NCI-H146 treated with DMSO at 0.1 percent for 48 hours (cell line): ENCODE results near the gene PIEZO1.
"Not testable (repeated sequence)": the region's sequence is repeated elsewhere in the genome, so short reads cannot be mapped to it uniquely, and the experiment has no call there.

Source experiments
- DNase-seq: peaks from one replicate; lab custom pipeline; 2025; ENCODE audit not compliant: unreplicated experiment; lab: John Stamatoyannopoulos, UW

The PIEZO1 gene

GRCh38 chr16:88785106-88785924, at the start of gene PIEZO1:
TSS of gene PIEZO1 (minus strand) at chr16:88785220. CDS start at chr16:88784964, 256 bp downstream.
- DNase-seq: no peak

GRCh38 chr16:88834670-88835069, 49.6 kb upstream of the PIEZO1 start:
- no peak for DNase-seq

- DNase-seq: no peak
Measured at GRCh38 chr16:88833086-88833485, 48.1 kb upstream of the PIEZO1 start.

GRCh38 chr16:88831838-88832237, 46.8 kb upstream of the PIEZO1 start:
- DNase-seq: no peak

DNA sequence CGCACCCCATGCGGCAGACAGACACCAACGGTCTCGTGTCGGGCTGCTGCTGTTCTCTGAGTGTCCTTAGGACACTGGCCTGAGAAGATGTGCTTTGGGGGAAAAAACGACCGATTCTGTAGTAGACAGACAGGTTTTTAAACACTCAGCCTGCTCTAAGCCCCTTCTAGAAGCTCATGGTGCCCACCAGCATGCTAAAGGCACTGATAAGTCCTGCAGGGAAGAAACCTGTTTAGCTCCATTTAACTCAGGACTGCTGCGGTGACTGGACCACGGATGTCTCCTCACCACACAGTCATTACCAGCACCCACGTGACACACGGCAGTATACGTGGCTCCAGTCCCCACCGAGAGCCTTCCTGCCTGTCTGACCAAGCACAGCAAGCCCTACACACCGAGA, 45.8 kb upstream of the PIEZO1 start:
- DNase-seq: no peak

DNA sequence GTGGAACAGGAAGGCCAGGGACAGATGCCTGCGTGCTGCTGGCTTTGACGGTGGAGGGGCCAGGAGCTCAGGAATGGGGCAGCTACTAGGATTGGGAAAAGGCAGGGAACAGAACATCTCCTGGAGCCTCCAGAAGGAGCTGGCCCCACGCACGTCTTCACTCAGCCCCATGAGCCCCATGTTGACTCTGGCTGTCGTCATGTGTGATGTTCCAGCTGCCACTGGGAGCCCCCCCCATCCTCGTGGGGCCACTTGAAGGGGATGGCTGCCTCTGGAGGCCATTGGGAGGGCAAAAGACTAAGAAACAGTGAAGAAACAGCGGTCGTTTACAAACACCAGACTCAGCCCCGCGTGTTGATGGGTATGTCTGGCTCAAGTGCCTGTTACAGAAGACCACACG, 45.2 kb upstream of the PIEZO1 start:
- no peak for DNase-seq

DNA sequence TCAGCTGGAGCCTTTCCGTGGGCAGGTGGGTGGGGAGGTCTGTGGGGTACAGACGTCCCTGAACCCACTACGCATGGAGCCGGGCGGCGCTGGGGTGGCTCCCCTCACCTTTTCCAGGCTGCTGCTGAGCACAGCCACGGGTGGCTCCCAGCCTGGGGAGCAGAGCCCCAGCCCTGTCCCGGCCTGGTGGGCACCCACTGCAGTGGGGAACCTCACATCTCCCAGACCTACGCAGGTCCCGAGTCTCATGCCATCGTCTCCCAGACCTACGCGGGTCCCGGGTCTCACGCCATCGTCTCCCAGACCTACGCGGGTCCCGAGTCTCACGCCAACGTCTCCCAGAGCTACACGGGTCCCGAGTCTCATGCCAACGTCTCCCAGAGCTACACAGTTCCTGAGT, 43.7 kb upstream of the PIEZO1 start:
- DNase-seq: no peak

- DNase-seq: no peak
Measured at GRCh38 chr16:88827727-88828126, 42.7 kb upstream of the PIEZO1 start.

- DNase-seq: no peak
Measured at GRCh38 chr16:88826070-88826840, 41.2 kb upstream of the PIEZO1 start.

DNA sequence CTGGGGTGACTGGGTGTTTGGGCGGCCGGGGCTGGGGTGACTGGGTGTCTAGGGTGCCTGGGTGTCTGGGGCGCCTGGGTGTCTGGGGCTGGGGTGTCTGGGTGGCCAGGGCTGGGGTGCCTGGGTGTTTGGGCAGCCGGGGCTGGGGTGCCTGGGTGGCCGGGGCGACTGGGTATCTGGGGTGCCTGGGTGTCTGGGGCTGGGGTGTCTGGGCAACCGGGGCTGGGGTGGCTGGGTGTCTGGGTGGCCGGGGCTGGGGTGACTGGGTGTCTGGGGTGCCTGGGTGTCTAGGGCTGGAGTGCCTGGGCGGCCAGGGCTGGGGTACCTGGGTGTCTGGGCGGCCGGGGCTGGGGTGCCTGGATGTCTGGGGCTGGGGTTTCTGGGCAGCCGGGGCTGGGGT, 40.1 kb upstream of the PIEZO1 start:
- no peak for DNase-seq

GRCh38 chr16:88824256-88825077, 39.4 kb upstream of the PIEZO1 start:
- no peak for DNase-seq

GRCh38 chr16:88823646-88824045, 38.6 kb upstream of the PIEZO1 start:
- DNase-seq: not testable (repeated sequence)

DNA sequence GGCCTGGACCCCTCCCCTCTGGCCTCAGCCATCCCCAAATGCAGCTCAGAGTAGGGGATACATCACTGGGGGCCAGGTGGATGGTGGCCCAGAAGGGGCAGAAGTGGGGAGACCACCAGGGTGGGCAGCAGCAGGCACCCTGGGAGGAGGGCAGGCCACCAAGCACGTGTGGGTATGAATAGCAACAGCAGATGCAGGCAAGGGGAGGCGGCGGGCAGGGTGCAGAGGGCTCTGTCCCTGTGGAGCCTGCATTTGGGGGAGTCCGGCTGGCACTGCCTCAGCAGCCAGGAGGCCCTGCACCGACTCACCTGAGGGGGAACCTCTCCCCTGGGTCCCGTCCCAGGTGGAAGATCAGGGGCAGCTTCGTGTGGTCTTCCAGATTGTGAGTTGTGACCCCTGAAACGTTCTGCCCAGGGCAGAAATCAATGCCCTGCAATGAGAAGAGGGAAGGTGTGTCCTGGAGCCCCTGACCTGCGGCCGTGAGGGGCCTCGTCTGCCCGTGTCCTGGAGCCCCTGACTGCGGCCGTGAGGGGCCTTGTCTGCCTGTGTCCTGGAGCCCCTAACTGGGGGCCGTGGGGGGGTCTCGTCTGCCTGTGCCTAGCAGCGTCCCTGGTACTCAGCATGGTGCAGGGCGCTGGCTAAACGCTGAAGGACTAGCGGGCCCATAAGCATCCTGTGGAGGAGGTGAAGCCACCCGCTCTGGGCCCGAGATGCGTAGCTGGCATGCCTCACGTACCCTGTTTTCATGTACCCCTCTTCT, 37.4 kb upstream of the PIEZO1 start:
- no peak for DNase-seq

GRCh38 chr16:88821168-88821850, 36.3 kb upstream of the PIEZO1 start:
- DNase-seq: no peak

- no peak for DNase-seq
Measured at GRCh38 chr16:88820385-88821025, 35.5 kb upstream of the PIEZO1 start.

DNA sequence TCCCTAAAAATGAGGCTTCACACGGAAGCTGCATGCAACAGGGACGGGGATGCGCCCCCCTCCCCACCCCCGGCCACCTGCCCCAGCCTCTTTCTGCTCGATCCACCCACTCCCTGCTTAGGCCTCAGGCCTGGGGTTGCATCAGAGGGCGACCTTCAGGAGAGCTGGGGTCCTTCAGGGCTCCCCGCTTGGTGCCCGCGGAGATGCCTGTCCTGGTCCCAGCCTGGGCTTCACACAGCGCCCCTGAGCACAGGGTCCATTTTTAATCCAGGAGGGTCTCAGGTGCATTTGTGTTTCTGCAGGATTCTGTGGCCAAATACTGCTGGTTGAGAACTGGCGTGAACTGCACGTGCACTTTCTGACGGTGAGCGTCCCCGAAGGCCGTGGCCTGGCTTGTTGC, 34.1 kb upstream of the PIEZO1 start:
- DNase-seq: no peak

DNA sequence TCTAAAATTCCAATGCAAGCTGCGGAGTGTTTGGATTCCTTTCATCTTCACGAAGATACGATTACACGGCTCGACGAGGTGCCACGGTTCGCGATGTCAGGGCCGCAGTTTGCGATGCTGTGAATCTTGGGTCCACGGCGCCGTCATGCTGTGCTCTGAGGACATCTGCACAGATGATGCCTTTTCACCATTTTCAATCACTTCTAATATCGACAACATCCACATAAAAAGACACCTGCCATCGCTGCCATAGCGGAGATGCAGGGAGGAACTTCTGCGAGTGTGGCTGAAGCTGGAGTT, 33.5 kb upstream of the PIEZO1 start:
- DNase-seq: no peak

- no peak for DNase-seq
Measured at GRCh38 chr16:88817785-88818574, 33.0 kb upstream of the PIEZO1 start.
